ENCODE measurements around the gene RIPOR1.
"Not testable (repeated sequence)": the region's sequence is repeated elsewhere in the genome, so short reads cannot be mapped to it uniquely, and the experiment has no call there.

The RIPOR1 gene

DNA sequence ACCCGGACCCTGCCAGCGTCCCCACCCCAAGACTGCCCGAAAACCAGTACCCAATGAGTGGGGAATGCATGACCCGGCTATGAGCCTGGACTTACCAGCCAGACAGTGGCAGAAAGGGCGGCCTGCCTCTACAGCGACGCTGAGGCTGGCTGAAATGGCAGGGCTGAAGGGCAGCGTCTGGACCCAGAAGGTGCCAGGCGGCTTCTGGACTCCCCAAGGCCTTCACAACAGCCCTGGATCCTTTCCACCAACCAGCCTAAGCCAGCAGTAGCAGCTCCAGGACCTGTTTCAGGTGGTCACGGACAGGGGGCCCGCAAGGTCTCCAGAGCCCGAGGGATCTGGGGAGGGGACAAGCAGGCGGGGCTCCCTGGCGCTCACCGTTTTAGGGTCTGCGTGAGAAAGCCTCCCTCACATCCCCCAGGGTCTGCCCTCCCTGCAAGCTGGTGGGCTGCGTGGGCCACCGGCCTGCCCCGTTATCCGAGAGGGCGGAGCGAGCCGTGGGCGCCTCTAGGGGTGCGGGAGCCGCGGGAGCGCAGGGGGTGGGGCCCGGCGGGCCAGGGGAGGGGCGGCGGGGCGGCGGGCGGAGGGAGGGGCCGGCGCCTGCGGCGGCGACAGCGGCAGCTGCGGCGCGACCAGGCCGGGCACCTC, at the start of gene RIPOR1:
RIPOR1 (plus strand) TSS at position 608 of the 648 bp plus-strand sequence. CDS start 9,618 bp downstream, outside the sequence.
- peak; percentile 21 for DNase-seq

- peak; percentile 97 for DNase-seq
These were observed 47.6 kb upstream of the RIPOR1 start, which contains the start of gene ATP6V0D1 for GRCh38 chr16:67480833-67481560. TSS of gene ATP6V0D1 (minus strand) at chr16:67481157. CDS start at chr16:67481086, 71 bp downstream.

- DNase-seq: peak; percentile 27
These were observed 46.9 kb upstream of the RIPOR1 start for GRCh38 chr16:67481561-67482232.

GRCh38 chr16:67482233-67482924, 46.2 kb upstream of the RIPOR1 start:
- no peak for DNase-seq

GRCh38 chr16:67483150-67483549, 45.5 kb upstream of the RIPOR1 start, which contains the start of gene AGRP:
TSS of gene AGRP (minus strand) at chr16:67483547. CDS start at chr16:67483398, 149 bp downstream.
- no peak for DNase-seq

- no peak for DNase-seq
These were observed 44.7 kb upstream of the RIPOR1 start for GRCh38 chr16:67483731-67484525.

- DNase-seq: no peak
These were observed 41.8 kb upstream of the RIPOR1 start for GRCh38 chr16:67486805-67487204.

DNA sequence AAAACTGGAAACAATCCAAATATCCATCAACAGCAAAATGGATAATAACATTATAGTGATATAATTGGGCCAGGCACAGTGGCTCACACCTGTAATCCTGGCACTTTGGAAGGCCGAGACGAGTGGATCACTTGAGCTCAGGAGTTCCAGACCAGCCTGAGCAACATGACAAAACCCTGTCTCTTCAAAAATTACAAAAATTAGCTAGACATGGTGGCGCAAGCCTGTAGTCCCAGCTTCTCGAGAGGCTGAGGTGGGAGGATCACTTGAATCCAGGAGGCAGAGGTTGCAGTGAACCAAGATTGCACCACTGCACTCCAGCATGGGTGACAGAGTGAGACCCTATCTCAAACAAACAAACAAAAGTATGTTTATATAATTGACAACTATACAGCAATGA, 41.1 kb upstream of the RIPOR1 start:
- DNase-seq: not testable (repeated sequence)

- DNase-seq: no peak
These were observed 39.1 kb upstream of the RIPOR1 start for GRCh38 chr16:67489401-67490083.

- DNase-seq: no peak
These were observed 38.1 kb upstream of the RIPOR1 start for GRCh38 chr16:67490335-67491096.

- DNase-seq: no peak
These were observed 29.5 kb upstream of the RIPOR1 start for GRCh38 chr16:67499106-67499505.

- DNase-seq: no peak
These were observed 24.3 kb upstream of the RIPOR1 start for GRCh38 chr16:67504031-67505021.

- no peak for DNase-seq
These were observed 22.2 kb upstream of the RIPOR1 start for GRCh38 chr16:67506468-67506867.

- no peak for DNase-seq
These were observed 19.6 kb upstream of the RIPOR1 start for GRCh38 chr16:67509016-67509415.

- not testable (repeated sequence) for DNase-seq
These were observed 14.7 kb upstream of the RIPOR1 start for GRCh38 chr16:67513892-67514291.

DNA sequence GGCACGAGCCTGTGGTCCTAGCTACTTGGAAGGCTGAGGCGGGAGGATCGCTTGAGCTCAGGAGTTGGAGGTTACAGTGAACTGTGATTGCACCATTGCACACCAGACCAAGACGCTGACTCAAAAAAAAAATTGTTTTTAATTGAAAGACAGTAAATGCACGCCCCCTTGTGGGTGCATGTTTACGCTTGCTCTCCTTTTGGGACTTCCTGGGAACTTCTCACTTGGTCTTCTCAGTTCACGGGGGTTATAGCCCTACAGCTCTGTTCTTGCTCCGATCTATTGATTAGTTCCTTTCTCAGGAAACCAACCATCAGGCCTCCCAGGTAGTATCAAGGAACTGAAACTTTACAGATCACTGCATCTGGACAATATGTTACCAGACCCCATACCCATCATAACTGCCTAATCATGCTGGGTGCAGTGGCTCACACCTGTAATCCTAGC, 14.2 kb upstream of the RIPOR1 start:
- DNase-seq: peak; percentile 73

DNA sequence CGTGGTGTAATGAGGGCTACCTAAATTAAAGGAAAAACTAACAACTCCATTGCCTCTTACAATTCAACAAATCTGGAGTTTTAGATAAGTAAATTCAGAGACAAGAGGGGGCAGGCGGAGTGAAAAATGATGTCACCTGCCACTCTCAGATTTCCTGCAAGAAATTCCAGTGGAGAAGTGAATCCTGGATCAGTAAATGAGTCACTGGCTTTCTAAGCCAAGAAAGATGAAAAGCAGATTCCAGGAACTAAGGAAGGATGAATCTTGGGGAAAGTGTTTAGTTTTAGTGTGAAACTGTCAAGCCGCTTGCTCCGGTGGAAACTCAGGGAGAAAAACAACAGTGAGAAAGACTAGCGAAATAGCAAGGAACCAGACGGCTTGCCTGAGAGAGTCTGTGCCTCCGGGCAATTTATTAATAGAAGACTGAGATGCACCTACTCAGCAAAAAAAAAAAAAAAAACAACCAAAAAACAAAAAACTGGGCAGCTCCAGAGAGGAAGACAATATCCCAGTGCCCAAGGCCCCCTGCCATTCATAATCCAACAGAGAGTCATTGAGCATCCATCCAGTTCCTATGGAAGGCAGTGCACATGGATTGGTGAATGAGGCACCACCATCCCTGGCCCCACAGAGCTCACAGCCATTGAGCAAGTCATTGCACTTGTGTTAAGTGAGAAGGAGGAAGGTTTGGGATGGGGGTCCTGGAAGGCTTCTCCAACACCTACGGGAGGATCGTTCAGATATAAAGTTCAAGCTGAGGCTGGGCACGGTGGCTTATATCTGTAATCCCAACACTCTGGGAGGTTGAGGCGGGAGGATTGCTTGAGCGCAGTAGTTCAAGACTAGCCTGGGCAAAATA, 12.1 kb upstream of the RIPOR1 start:
- no peak for DNase-seq

- DNase-seq: no peak
These were observed 11.5 kb upstream of the RIPOR1 start for GRCh38 chr16:67517155-67517445.

Measured in NCI-H2171 (cell line).